Body of pancreas (tissue), 4 donors: Measurements from ENCODE around the gene NUP214. TPM values are rescaled to one million over a fixed set of nuclear protein-coding genes. Genes with fewer than 3 reads are reported as not detected.
"Not testable (repeated sequence)": the region's sequence is repeated elsewhere in the genome, so short reads cannot be mapped to it uniquely, and the experiment has no call there.

Experiments
- ATAC-seq: fragments of 150-250 bp; one replicate; pipeline ENCODE4 v1.9.1; 2016
- DNase-seq, 4 donors: peaks; one replicate each; pipeline ENCODE4 v3.0.0-alpha.2; 2019
- H3K27ac ChIP-seq, 4 donors: fragments of 200-600 bp; sonication (generic); 1 replicate in 3 of 4; 2 replicates in 1 of 4; pipeline versions ENCODE4 v1.5.1 to v1.6.1; 2016 to 2019; ENCODE audit warnings: mild to moderate bottlenecking in 1 of 4, mixed read lengths in 1 of 4, moderate library complexity in 1 of 4
- H3K27me3 ChIP-seq, 2 donors: fragments of 200-600 bp; sonication (generic); one replicate each; pipeline ENCODE4 v1.6.0; 2016; ENCODE audit warnings: mild to moderate bottlenecking in 1 of 2
- H3K36me3 ChIP-seq, 2 donors: fragments of 200-600 bp; sonication (generic); replicated peaks in 1 of 2; 2 replicates each; pipeline ENCODE4 v1.5.1; 2016; ENCODE audit warnings: low read depth in 2 of 2; ENCODE audit not compliant: insufficient read depth in 1 of 2
- H3K4me1 ChIP-seq: fragments of 200-600 bp; sonication (generic); one replicate; pipeline ENCODE4 v1.6.0; 2016
- H3K4me3 ChIP-seq, 2 donors: fragments of 200-600 bp; sonication (generic); 1 replicate in 1 of 2; 2 replicates in 1 of 2; pipeline ENCODE4 v1.5.1; 2016 to 2019
- H3K9me3 ChIP-seq, 3 donors: fragments of 200-600 bp; sonication (generic); 1 replicate in 2 of 3; 2 replicates in 1 of 3; pipeline ENCODE4 v1.5.1; 2016
- POLR2A ChIP-seq, 3 donors: fragments of 450-650 bp; IDR thresholded peaks; one replicate each; pipeline ENCODE4 v1.6.1; 2016; ENCODE audit warnings: antibody characterized with exemption in 3 of 3, mild to moderate bottlenecking in 2 of 3
- WGBS, 2 donors: methylation state at CpG; one replicate each; pipeline ENCODE4 v1.1.5; 2017; 5-methylcytosine and 5-hydroxymethylcytosine counted together
- intact Hi-C: fragments of 100-400 bp; cut with DNase I; formaldehyde crosslinking; loops from one replicate; pipeline ENCODE4 v1.15.1; 2023
- total RNA-seq, 2 donors: library from RNA; depleted of rRNA; stranded (reverse); fragments of >200 nt; gene quantifications; one replicate each; pipeline ENCODE4 v1.1.0, GENCODE V29; 2016
- TF ChIP-seq, protein P1 (sequence below), 7 experiments: fragments of 450-650 bp in 4 of 7; fragments of 200-600 bp in 3 of 7; sonication (generic) in 3 of 7; IDR thresholded peaks; one replicate each; pipeline ENCODE4 v1.5.1; 2016 to 2019; ENCODE audit warnings: antibody characterized with exemption in 7 of 7

Gene NUP214
- total RNA-seq, 2 donors from 2014 or later: 24.7 to 29.6 TPM

GRCh38 chr9:131190191-131190590 is 64.8 kb downstream of the NUP214 start:
- Histone ChIP-seq H3K27ac (no peak overlapping the region), H3K36me3 (peaks cover 0 to 35% of the 10 kb centered on the region in 2 donors), H3K27me3 (no peaks in the 10 kb centered on the region), H3K4me1 (no peaks in the 10 kb centered on the region), H3K4me3 (no peak overlapping the region), H3K9me3 (no peaks in the 10 kb centered on the region)
- 90 to 95% methylated on average over 3 of the region's 3 CpGs for WGBS, 2 donors
- ATAC-seq (no peak), DNase-seq (no peak)
- no peak for TF ChIP-seq POLR2A (IDR thresholded peaks at IDR 0.05)
- TF ChIP-seq, protein P1, sequence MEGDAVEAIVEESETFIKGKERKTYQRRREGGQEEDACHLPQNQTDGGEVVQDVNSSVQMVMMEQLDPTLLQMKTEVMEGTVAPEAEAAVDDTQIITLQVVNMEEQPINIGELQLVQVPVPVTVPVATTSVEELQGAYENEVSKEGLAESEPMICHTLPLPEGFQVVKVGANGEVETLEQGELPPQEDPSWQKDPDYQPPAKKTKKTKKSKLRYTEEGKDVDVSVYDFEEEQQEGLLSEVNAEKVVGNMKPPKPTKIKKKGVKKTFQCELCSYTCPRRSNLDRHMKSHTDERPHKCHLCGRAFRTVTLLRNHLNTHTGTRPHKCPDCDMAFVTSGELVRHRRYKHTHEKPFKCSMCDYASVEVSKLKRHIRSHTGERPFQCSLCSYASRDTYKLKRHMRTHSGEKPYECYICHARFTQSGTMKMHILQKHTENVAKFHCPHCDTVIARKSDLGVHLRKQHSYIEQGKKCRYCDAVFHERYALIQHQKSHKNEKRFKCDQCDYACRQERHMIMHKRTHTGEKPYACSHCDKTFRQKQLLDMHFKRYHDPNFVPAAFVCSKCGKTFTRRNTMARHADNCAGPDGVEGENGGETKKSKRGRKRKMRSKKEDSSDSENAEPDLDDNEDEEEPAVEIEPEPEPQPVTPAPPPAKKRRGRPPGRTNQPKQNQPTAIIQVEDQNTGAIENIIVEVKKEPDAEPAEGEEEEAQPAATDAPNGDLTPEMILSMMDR (IDR thresholded peaks at IDR 0.05): no peak
- intact Hi-C loops: no loop called here

DNA sequence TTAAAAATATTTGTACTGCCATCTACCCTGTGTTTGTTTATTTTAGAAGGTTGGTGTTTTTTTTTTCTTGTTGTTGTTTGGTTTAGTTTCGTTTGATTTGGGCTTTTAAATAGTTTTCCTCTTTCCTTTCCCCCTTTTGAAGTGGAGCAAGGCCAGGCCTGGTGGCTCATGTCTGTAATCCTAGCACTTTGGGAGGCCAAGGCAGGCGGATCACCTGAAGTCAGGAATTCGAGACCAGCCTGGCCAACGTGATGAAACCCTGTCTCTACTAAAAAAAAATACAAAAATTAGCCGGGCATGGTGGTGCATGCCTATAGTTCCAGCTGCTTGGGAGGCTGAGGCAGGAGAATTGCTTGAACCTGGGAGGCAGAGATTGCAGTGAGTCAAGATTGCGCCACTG is 65.6 kb downstream of the NUP214 start:
- intact Hi-C loops, H3K27me3 ChIP-seq, DNase-seq, H3K9me3 ChIP-seq, ATAC-seq, H3K27ac ChIP-seq, H3K4me1 ChIP-seq, H3K4me3 ChIP-seq: not testable (repeated sequence)
- H3K36me3 ChIP-seq: peaks cover 0 to 35% of the 10 kb centered on the region in 2 donors
- 73 to 77% methylated on average over 6 of the region's 6 CpGs for WGBS, 2 donors

DNA sequence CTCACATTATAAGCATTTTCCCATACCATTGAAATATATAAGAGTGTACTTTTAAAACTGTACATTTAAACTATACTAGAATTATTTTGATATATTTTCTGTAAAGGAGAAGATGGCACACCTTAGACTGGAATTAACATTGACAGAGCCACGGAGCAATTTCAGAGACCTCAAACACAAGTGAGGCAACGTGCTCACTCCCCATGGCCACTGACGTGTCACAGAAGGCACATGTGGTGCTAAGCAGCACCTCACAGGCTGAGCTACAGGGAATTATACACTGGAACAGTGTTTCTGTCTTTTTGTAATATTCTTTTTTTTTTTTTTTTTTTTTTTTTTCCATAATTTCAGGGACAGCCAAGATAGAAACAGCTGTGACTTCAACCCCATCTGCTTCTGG is 66.5 kb downstream of the NUP214 start:
- whole genome bisulfite sequencing, 2 donors: 94 to 96% methylated on average over 3 of the region's 3 CpGs
- H3K36me3 ChIP-seq: peaks cover 0 to 35% of the 10 kb centered on the region in 2 donors
- DNase-seq: no peak

GRCh38 chr9:131193051-131193450 is 67.7 kb downstream of the NUP214 start:
- Histone ChIP-seq H3K27me3 (no peaks in the 10 kb centered on the region), H3K27ac (no peak overlapping the region), H3K9me3 (no peaks in the 10 kb centered on the region), H3K4me1 (no peaks in the 10 kb centered on the region), H3K4me3 (no peak overlapping the region), H3K36me3 (peaks cover 7 to 38% of the 10 kb centered on the region in 2 donors)
- TF ChIP-seq POLR2A (IDR thresholded peaks at IDR 0.05): no peak
- TF ChIP-seq, protein P1 (IDR thresholded peaks at IDR 0.05): no peak
- 96 to 98% methylated on average over 2 of the region's 2 CpGs for WGBS, 2 donors
- ATAC-seq (no peak), DNase-seq (no peak)
- intact Hi-C loops: no loop called here

More for the DNA sequence above, 66.5 kb downstream of the NUP214 start:
- Histone ChIP-seq H3K27me3 (no peaks in the 10 kb centered on the region), H3K27ac (no peak overlapping the region), H3K4me1 (no peaks in the 10 kb centered on the region), H3K4me3 (no peak overlapping the region), H3K9me3 (no peaks in the 10 kb centered on the region)
- TF ChIP-seq, protein P1 (IDR thresholded peaks at IDR 0.05): no peak
- no peak for TF ChIP-seq POLR2A (IDR thresholded peaks at IDR 0.05)
- ATAC-seq: no peak
- intact Hi-C loops: no loop called here

DNA sequence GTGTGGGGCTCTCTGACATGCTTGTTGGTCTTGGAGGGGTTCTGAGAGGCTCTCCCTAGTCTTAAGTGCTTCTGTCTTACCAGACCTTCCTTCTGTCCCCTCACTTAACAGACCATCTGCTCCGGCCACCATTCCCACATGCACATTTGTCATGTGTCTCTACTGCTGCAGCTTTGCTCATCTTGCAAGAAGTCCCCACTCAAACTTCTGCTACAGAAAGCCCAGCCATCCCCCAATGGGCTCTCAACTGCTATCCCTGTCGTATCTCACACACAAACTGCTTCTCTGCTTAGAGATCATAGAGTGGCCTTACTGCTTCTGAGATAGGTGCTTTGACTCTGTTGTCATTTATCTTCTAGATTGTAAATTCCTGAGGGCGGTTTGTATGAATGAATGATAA is 69.4 kb downstream of the NUP214 start:
- WGBS, 2 donors: 91 to 92% methylated on average over 3 of the region's 3 CpGs
- no peak overlapping the region for H3K4me3 ChIP-seq
- peaks cover 12 to 36% of the 10 kb centered on the region in 2 donors for H3K36me3 ChIP-seq

More for the DNA sequence above, 69.4 kb downstream of the NUP214 start:
- no peak for DNase-seq
- no peaks in the 10 kb centered on the region for H3K4me1 ChIP-seq
- H3K27me3 ChIP-seq: no peaks in the 10 kb centered on the region
- no peak for ATAC-seq
- intact Hi-C loops: no loop called here
- no peak overlapping the region for H3K27ac ChIP-seq
- no peaks in the 10 kb centered on the region for H3K9me3 ChIP-seq
- no peak for TF ChIP-seq POLR2A (IDR thresholded peaks at IDR 0.05)
- TF ChIP-seq, protein P1 (IDR thresholded peaks at IDR 0.05): no peak
